ENCODE measurements around the gene GTF2F1. TPM values are rescaled to one million over a fixed set of nuclear protein-coding genes. Genes with fewer than 3 reads are reported as not detected.
"Not testable (repeated sequence)": the region's sequence is repeated elsewhere in the genome, so short reads cannot be mapped to it uniquely, and the experiment has no call there.

Gene GTF2F1
- total RNA-seq, 4 donors from 2014 or later, result 31.4 to 46.7 (median 39.4) TPM

DNA sequence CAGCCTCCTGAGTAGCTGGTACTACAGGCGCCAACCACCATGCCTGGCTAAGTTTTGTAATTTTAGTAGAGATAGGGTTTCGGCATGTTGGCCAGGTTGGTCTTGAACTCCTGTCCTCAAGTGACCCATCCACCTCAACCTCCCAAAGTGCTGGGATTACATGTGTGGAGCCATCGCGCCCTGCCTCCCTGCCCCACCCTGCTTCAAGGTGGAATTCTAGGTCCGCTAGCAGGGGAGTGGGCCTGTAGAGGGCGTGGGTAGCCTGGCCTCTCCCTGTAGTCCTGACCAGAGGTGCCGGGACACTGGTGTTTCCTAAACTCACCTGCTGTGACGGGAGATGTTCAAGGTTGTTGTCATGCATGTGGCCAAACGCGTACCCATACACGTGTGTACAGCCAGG is 40.2 kb upstream of the GTF2F1 start:
- Histone ChIP-seq H3K4me3 (no peak overlapping the region), H3K9me3 (no peaks in the 10 kb centered on the region), H3K27me3 (no peaks in the 10 kb centered on the region), H3K4me1 (no peaks in the 10 kb centered on the region), H3K36me3 (no peaks in the 10 kb centered on the region), H3K27ac (no peak overlapping the region)
- no peak for TF ChIP-seq EP300 (IDR thresholded peaks at IDR 0.05)
- TF ChIP-seq, protein P1, sequence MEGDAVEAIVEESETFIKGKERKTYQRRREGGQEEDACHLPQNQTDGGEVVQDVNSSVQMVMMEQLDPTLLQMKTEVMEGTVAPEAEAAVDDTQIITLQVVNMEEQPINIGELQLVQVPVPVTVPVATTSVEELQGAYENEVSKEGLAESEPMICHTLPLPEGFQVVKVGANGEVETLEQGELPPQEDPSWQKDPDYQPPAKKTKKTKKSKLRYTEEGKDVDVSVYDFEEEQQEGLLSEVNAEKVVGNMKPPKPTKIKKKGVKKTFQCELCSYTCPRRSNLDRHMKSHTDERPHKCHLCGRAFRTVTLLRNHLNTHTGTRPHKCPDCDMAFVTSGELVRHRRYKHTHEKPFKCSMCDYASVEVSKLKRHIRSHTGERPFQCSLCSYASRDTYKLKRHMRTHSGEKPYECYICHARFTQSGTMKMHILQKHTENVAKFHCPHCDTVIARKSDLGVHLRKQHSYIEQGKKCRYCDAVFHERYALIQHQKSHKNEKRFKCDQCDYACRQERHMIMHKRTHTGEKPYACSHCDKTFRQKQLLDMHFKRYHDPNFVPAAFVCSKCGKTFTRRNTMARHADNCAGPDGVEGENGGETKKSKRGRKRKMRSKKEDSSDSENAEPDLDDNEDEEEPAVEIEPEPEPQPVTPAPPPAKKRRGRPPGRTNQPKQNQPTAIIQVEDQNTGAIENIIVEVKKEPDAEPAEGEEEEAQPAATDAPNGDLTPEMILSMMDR (IDR thresholded peaks at IDR 0.05), result no peak
- no peak for TF ChIP-seq POLR2A (IDR thresholded peaks at IDR 0.05)
- no peak for TF ChIP-seq POLR2AphosphoS5 (IDR thresholded peaks at IDR 0.05)
- no peak for DNase-seq (ENCODE audit: low spot score in 2 of 2)
- 74% methylated on average over 4 of the region's 11 CpGs for WGBS

DNA sequence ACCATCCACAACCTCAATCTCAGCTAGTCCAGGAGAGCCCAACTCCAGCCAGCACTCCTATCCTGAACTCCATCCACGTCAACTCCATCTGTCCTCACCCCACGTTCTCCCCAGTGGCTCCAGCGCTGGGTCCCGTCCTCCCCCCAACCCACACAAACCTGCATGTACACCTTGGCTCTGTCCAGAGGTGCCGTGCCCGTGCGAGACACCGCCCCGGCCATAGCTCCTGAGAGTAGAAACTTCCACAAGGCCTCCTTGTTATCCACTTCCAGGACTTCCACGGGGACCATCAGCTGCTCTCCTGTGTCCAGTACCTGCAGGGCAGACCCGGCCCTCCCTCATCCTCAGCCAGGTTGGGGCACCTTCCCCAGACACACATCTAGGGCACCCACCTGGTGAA is 38.9 kb upstream of the GTF2F1 start:
- Histone ChIP-seq H3K9me3 (no peaks in the 10 kb centered on the region), H3K27ac (no peak overlapping the region), H3K4me3 (no peak overlapping the region), H3K27me3 (no peaks in the 10 kb centered on the region), H3K4me1 (no peaks in the 10 kb centered on the region), H3K36me3 (no peaks in the 10 kb centered on the region)
- WGBS, result 93% methylated on average over 11 of the region's 11 CpGs
- DNase-seq (ENCODE audit: low spot score in 2 of 2), result no peak
- TF ChIP-seq, protein P1 (IDR thresholded peaks at IDR 0.05), result no peak
- TF ChIP-seq EP300 (IDR thresholded peaks at IDR 0.05), result no peak
- TF ChIP-seq POLR2A (IDR thresholded peaks at IDR 0.05), result no peak
- no peak for TF ChIP-seq POLR2AphosphoS5 (IDR thresholded peaks at IDR 0.05)

DNA sequence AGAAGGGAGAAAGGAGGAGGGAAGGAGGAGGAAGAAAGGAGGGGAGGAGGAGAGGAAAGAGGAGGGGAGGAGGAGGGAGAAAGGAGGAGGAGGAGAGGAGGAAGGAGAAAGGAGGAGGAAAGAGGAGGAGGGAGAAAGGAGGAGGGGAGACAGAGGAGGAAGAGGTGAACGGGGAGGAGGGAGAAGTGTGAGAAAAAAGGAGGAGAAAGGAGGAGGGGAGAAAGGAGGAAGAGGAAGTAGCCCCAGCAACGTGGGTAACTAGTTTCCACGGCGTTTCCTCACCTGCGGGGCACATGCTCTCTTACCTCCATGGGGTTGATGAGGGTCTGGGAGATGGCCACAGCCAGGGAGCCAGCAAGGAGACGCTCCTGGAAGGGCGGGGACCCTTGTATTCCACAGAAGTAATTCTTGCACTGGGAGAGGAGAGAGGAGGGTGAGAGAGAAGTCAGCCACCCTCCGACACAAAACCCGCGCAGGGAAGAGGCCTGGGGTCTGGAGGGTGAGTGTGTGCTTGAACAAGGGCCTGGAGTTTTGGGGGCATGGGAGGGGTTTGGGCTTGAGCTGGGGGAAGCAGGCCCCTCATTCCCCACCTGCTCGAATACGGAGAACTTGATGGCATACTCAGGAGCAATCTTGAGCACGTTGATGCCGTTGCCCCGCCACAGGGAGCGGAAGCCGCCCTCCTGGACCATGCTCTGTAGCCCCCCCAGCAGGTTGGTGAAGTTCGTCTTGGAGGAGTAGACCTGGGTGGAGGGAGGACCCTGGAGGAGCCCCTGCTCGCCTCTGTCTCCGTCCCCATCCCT is 36.7 kb upstream of the GTF2F1 start:
- Histone ChIP-seq H3K4me3 (no peak overlapping the region), H3K4me1 (peaks cover 7% of the 10 kb centered on the region), H3K9me3 (no peaks in the 10 kb centered on the region), H3K27me3 (no peaks in the 10 kb centered on the region), H3K36me3 (no peaks in the 10 kb centered on the region), H3K27ac (no peak overlapping the region)
- no peak for DNase-seq (ENCODE audit: low spot score in 2 of 2)
- TF ChIP-seq POLR2A (IDR thresholded peaks at IDR 0.05) (no peak), EP300 (IDR thresholded peaks at IDR 0.05) (no peak), POLR2AphosphoS5 (IDR thresholded peaks at IDR 0.05) (no peak)
- TF ChIP-seq, protein P1 (IDR thresholded peaks at IDR 0.05), result no peak
- 64% methylated on average over 20 of the region's 20 CpGs for WGBS

DNA sequence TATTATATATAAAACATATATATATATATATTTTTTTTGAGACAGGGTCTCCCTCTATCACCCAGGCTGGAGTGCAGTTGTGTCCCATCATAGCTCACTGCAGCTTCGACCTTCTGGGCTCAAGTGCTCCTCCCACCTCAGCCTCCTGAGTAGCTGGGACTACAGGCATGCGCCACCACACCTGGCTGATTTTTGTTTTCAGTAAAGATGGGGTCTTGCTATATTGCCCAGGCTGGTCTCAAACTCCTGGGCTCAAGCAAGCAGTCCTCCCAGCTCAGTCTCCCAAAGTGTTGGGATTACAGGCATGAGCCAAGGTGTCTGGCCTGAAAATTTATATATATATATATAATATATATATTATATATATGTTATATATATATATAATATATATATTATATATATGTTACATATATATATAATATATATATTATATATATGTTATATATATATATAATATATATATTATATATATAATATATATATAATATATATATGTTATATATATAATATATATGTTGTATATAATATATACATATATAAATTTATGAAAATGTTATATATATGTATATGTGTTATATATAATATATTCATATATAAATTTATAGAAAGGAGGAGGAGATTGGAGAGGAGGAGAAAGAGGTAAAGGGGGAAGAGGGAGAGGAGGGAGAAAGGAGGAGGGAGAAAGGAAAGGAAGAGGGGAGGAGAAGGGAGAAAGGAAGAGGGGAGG is 35.9 kb upstream of the GTF2F1 start:
- H3K27me3 ChIP-seq; DNase-seq (ENCODE audit: low spot score in 2 of 2); H3K4me3 ChIP-seq; H3K9me3 ChIP-seq; H3K27ac ChIP-seq; H3K4me1 ChIP-seq; H3K36me3 ChIP-seq: not testable (repeated sequence)
- 91% methylated on average over 2 of the region's 2 CpGs for WGBS

DNA sequence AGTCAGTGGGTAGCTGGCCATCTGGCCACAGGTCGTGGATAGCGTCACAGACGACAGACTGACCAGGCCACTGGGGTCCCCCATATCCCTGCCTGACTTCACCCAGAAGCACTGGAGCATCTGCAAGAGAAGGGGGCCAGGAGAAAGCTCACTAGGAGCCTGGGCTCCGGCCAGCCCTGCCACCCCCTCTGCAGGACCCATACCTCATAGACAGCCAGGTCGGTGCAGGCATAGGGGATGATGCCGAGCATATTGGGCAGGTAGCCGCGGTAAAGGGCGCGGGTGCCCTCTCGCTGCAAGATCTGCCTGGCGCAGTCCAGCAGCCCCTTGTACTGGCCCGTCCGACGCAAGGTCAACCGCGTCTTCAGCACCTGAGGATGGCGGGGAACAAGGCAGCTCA is 34.2 kb upstream of the GTF2F1 start:
- Histone ChIP-seq H3K9me3 (no peaks in the 10 kb centered on the region), H3K27ac (no peak overlapping the region), H3K4me1 (peaks cover 22% of the 10 kb centered on the region), H3K36me3 (peaks cover under 1% of the 10 kb centered on the region), H3K27me3 (no peaks in the 10 kb centered on the region), H3K4me3 (no peak overlapping the region)
- TF ChIP-seq POLR2AphosphoS5 (IDR thresholded peaks at IDR 0.05), result no peak
- no peak for TF ChIP-seq POLR2A (IDR thresholded peaks at IDR 0.05)
- no peak for TF ChIP-seq EP300 (IDR thresholded peaks at IDR 0.05)
- TF ChIP-seq, protein P1 (IDR thresholded peaks at IDR 0.05), result no peak
- WGBS, result 97% methylated on average over 11 of the region's 18 CpGs
- no peak for DNase-seq (ENCODE audit: low spot score in 2 of 2)

Data from suprapubic skin (tissue), 4 donors.